ENCODE results near the gene RNF114.
A peak's percentile ranks its signal among the peaks of the same experiment; 100 is the strongest.
"Not testable (repeated sequence)": the region's sequence is repeated elsewhere in the genome, so short reads cannot be mapped to it uniquely, and the experiment has no call there.

The RNF114 gene

GRCh38 chr20:49957089-49957938, 21.1 kb downstream of the RNF114 start:
- H3K4me1 Mint-ChIP-seq: peaks cover 26% of the 10 kb centered on the region
- peak overlapping the region; percentile 36 for H3K4me3 Mint-ChIP-seq
- peak; percentile 69 for ATAC-seq
- H3K9me3 Mint-ChIP-seq, H3K27me3 Mint-ChIP-seq: not testable (repeated sequence)
- H3K27ac Mint-ChIP-seq: peak overlapping the region; percentile 92
- peaks cover 52% of the 10 kb centered on the region for H3K36me3 Mint-ChIP-seq

DNA sequence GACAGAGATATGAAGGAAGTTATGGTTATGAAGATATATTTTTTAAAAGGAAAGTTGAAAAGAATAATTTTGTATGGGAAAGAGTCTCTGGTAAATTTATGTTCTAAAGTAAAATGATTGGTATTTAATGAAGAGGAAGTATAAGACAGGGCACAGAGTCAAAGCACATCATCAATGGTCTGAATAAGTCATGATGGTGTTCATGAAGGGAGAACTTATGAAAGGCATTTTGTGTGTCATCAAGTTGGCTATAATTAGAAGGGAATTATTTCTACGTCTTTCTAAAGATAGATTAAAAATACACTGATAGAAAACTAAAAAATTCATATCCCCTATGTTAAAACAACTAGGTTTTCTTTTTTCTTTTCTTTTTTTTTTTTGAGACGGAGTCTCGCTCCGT, 25.2 kb downstream of the RNF114 start:
- no peak for ATAC-seq
- Mint-ChIP-seq H3K27ac (peak overlapping the region; percentile 57), H3K27me3 (no peaks in the 10 kb centered on the region), H3K4me3 (no peak overlapping the region), H3K9me3 (no peaks in the 10 kb centered on the region), H3K36me3 (peaks cover 36% of the 10 kb centered on the region), H3K4me1 (peaks cover 26% of the 10 kb centered on the region)

DNA sequence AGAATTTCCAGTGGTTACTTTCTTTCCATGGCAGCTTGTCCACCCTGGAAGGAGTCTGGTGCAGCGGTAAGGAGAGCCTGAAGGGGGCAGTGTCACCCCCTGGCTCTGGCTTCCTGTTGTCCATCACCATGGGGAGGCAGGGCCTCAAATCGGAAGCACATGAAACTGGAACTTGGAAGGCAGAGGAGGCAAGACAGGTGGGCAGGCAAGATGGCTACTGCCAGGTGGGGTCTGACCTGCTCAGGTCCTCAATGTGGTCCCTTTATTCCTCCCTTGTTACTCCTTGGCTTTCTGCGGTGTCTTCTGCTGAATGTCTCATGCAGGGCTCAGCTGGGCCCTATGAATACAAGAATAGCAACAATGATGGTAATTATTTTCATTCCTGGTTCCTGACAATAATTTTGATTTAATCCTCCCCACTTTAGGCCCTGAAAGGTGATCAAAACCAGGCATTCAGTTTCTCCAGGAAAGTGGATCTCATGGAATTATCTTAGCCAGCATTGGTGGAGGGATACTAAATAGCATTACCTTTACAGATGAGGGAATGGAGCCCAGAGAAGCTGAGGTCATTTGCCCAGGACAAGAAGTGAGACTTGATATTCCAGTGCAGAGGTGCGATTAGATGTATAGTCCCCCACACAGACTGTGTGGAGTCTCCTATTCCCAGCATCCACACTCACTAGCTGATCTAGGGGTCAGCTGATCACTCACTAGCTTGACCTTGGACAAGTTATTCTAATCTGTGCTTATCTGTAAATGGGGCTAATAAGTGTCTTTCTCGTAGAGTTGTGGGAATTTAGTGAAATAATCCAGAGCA, 29.0 kb downstream of the RNF114 start:
- no peak overlapping the region for H3K27ac Mint-ChIP-seq
- no peaks in the 10 kb centered on the region for H3K27me3 Mint-ChIP-seq
- no peak overlapping the region for H3K4me3 Mint-ChIP-seq
- H3K4me1 Mint-ChIP-seq: peaks cover 16% of the 10 kb centered on the region
- ATAC-seq: no peak
- H3K36me3 Mint-ChIP-seq: peaks cover 13% of the 10 kb centered on the region
- H3K9me3 Mint-ChIP-seq: no peaks in the 10 kb centered on the region

DNA sequence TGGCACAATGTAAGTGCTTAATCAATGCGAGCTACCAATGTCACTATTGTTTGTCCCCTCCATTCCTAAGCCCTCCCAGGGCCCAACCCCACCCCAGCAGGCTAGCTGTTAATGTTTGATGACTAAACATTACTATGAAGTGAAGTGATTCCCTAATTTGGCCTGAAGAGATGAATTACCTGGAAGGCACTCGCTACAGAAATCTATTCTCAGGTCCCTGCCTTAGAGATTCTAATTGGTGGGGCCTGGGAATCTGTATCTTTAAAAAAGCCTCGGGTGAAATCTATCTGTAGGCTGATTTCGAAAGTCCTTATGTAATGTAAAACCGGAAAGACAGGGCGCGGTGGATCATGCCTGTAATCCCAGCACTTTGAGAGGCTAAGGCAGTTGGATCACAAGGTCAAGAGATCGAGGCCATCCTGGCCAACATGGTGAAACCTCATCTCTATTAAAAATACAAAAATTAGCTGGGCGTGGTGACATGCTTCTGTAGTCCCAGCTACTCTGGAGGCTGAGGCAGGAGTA, 29.6 kb downstream of the RNF114 start:
- no peak for ATAC-seq
- no peak overlapping the region for H3K4me3 Mint-ChIP-seq
- peaks cover 16% of the 10 kb centered on the region for H3K4me1 Mint-ChIP-seq
- no peak overlapping the region for H3K27ac Mint-ChIP-seq
- no peaks in the 10 kb centered on the region for H3K27me3 Mint-ChIP-seq
- peaks cover 12% of the 10 kb centered on the region for H3K36me3 Mint-ChIP-seq
- no peaks in the 10 kb centered on the region for H3K9me3 Mint-ChIP-seq

- no peak overlapping the region for H3K4me3 Mint-ChIP-seq
- peaks cover 4% of the 10 kb centered on the region for H3K36me3 Mint-ChIP-seq
- no peaks in the 10 kb centered on the region for H3K27me3 Mint-ChIP-seq
- peaks cover 16% of the 10 kb centered on the region for H3K4me1 Mint-ChIP-seq
- no peaks in the 10 kb centered on the region for H3K9me3 Mint-ChIP-seq
- H3K27ac Mint-ChIP-seq: no peak overlapping the region
- no peak for ATAC-seq
Observed at GRCh38 chr20:49966861-49967260, 30.7 kb downstream of the RNF114 start.

- no peak overlapping the region for H3K4me3 Mint-ChIP-seq
- H3K27ac Mint-ChIP-seq: no peak overlapping the region
- peaks cover 16% of the 10 kb centered on the region for H3K4me1 Mint-ChIP-seq
- H3K9me3 Mint-ChIP-seq: no peaks in the 10 kb centered on the region
- H3K27me3 Mint-ChIP-seq: no peaks in the 10 kb centered on the region
- peak; percentile 64 for ATAC-seq
- no peaks in the 10 kb centered on the region for H3K36me3 Mint-ChIP-seq
Observed at GRCh38 chr20:49969234-49969633, 33.0 kb downstream of the RNF114 start.

DNA sequence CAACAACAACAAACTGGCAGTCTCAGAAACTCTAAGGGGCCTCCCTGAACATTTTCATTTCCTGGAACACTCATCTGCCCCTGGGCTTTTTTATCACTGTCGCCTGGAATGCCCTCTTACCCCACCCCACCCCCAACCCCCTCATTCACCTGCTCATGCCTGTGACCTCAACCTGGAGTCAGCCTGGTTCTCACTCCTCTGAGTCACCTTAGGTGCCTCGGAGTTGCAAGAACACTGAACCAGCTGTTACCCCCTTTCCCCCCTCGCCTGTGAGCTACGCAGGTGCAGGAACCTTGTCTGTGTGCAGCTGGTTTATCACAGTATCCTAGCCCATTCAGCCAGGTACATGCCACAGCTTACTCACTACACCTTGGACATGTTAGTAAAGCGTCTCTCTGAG, 33.7 kb downstream of the RNF114 start:
- no peak overlapping the region for H3K4me3 Mint-ChIP-seq
- H3K27me3 Mint-ChIP-seq: no peaks in the 10 kb centered on the region
- no peaks in the 10 kb centered on the region for H3K9me3 Mint-ChIP-seq
- H3K4me1 Mint-ChIP-seq: peaks cover 16% of the 10 kb centered on the region
- no peak overlapping the region for H3K27ac Mint-ChIP-seq
- no peak for ATAC-seq
- no peaks in the 10 kb centered on the region for H3K36me3 Mint-ChIP-seq

DNA sequence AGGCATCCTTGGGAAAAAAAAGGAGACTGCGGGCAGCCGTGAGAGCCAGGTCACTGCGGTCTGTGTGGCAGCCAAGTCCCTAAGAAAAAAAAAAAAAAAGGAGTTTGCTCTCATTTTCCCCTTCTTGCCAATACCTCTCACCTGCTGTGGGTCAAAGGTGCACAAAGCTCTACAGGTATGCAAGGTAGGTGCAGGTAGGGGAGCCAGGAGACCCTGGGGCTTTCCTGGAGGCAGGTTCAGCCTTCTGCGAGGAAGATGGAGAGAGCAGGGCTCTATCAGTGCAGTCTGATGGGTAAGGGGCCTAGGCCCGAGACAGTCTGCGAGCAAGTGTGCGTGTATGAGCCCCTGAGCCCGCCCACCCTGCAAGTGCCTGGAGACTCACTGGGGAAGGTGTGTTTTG, 34.3 kb downstream of the RNF114 start:
- H3K9me3 Mint-ChIP-seq: no peaks in the 10 kb centered on the region

DNA sequence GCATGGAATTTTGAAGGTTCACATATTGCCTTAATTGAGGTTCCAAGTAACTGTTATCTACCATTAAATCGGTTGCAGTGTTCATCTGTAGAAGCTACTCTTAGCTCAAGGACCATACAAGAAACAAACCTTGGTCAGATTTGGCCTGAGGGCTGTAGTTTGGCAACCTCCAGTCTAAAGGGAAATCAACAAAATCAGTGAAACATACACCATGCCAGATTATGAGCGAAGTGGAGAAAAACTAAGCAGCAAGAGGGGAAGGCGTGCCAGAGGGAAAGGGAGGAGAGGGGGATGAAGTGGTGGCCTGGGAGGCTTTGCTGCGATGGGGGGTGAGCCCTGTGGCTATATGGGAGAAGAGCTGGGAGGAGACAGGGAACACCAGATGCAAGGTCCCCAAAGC, 37.8 kb downstream of the RNF114 start:
- H3K4me3 Mint-ChIP-seq: no peak overlapping the region
- H3K36me3 Mint-ChIP-seq: no peaks in the 10 kb centered on the region
- H3K4me1 Mint-ChIP-seq: peaks cover 6% of the 10 kb centered on the region
- H3K9me3 Mint-ChIP-seq: no peaks in the 10 kb centered on the region
- no peaks in the 10 kb centered on the region for H3K27me3 Mint-ChIP-seq
- no peak for ATAC-seq
- H3K27ac Mint-ChIP-seq: no peak overlapping the region

More for the DNA sequence above, 34.3 kb downstream of the RNF114 start:
- Mint-ChIP-seq H3K27me3 (no peaks in the 10 kb centered on the region), H3K4me1 (peaks cover 16% of the 10 kb centered on the region), H3K27ac (no peak overlapping the region), H3K4me3 (no peak overlapping the region), H3K36me3 (no peaks in the 10 kb centered on the region)
- ATAC-seq: no peak

GRCh38 chr20:49976542-49976941, 40.3 kb downstream of the RNF114 start:
- no peak overlapping the region for H3K4me3 Mint-ChIP-seq
- no peaks in the 10 kb centered on the region for H3K36me3 Mint-ChIP-seq
- H3K4me1 Mint-ChIP-seq: peaks cover 13% of the 10 kb centered on the region
- no peak for ATAC-seq
- H3K9me3 Mint-ChIP-seq: no peaks in the 10 kb centered on the region
- H3K27me3 Mint-ChIP-seq: no peaks in the 10 kb centered on the region
- H3K27ac Mint-ChIP-seq: no peak overlapping the region

GRCh38 chr20:49977740-49978139, 41.5 kb downstream of the RNF114 start:
- H3K36me3 Mint-ChIP-seq, H3K4me3 Mint-ChIP-seq, ATAC-seq, H3K9me3 Mint-ChIP-seq, H3K27me3 Mint-ChIP-seq, H3K27ac Mint-ChIP-seq: not testable (repeated sequence)
- H3K4me1 Mint-ChIP-seq: peaks cover 21% of the 10 kb centered on the region

GRCh38 chr20:49978685-49979029, 42.5 kb downstream of the RNF114 start:
- Mint-ChIP-seq H3K9me3 (no peaks in the 10 kb centered on the region), H3K4me3 (no peak overlapping the region), H3K27ac (no peak overlapping the region), H3K4me1 (peaks cover 28% of the 10 kb centered on the region), H3K27me3 (no peaks in the 10 kb centered on the region), H3K36me3 (no peaks in the 10 kb centered on the region)
- no peak for ATAC-seq

- H3K36me3 Mint-ChIP-seq: no peaks in the 10 kb centered on the region
- no peak overlapping the region for H3K4me3 Mint-ChIP-seq
- ATAC-seq: peak; percentile 67
- H3K4me1 Mint-ChIP-seq: peaks cover 28% of the 10 kb centered on the region
- no peaks in the 10 kb centered on the region for H3K9me3 Mint-ChIP-seq
- peak overlapping the region; percentile 3 for H3K27ac Mint-ChIP-seq
- no peaks in the 10 kb centered on the region for H3K27me3 Mint-ChIP-seq
Observed at GRCh38 chr20:49979030-49979832, 43.0 kb downstream of the RNF114 start.

DNA sequence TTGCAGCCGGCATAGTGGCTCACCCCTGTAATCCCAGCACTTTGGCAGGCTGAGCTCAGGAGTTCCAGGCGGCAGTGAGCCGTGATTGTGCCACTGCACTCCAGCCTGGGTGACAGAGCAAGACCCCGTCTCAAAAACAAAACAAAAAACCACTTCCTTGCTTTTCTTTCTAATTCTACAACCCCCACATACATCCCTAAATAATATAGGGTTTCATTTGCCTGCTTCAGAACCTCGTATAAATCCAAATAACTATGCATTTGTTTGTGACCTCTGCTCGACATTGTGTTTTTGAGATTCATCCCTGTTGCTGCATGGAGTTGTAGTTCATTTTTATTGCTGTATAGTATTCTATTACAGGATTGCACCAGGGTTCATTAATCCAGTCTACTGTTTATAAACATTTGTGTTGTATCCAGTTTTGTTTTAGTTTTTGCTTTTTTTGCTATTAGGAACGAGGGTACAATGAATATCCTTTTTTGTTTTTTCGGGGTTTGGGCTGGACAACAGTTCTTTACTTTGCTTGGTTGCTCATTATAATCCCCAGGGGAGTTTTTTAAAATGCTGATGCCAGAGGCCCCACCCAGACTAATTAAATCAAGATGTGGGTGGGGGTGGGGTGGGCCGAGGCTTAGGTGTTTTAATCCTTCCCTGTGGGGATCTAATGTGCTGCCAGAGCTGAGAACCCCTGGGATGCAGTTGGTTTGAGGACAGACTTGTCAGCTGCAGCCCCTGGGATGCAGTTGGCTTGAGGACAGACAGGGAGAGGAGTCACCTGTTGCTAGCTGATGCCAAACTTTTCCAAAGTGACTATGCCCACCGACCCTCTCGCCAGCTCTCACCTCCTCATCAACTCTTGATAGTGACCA, 44.2 kb downstream of the RNF114 start:
- Mint-ChIP-seq H3K4me1 (peaks cover 28% of the 10 kb centered on the region), H3K27me3 (no peaks in the 10 kb centered on the region), H3K36me3 (no peaks in the 10 kb centered on the region), H3K27ac (peak overlapping the region; percentile 3), H3K9me3 (no peaks in the 10 kb centered on the region), H3K4me3 (no peak overlapping the region)
- ATAC-seq: no peak
